ENCODE results near the gene RCAN1.

DNA sequence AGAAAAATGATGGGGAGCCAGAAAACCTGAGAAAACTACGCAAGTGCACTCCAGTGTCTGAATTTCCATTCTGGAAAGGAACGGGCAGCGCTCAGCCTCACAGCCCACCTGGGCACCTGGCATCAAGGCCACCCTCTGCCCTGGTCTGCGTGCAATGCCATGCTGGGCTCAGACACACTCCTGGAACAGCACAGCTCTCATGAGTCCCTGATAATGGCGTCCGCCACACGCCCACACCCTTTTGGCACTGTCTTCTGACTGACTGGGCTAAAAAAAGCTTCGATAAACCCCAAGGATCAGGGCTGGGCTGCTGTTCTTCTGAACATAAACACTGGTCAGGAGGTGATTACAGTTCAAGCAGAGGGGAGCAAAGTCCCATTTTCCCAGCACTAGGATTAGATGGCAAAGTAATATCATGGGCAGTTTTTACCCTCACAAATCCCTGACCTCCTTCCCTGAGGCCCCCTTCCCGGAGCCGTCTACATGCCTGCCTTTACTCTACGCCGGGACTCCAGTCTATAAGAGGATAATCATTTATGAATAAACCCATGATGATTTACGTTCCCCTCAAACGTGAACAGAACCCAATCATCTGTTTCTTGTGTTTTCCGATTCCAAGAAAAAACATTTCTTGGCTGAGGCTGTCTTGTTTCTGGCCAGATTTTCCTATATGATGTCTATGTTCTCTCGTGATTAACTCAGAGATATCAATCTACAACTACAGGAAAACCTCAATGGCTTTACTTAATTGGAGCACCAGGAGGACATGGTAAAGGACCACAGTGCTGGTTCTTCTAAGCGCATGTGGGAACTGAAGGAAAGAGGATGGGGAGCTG, 22.6 kb downstream of the RCAN1 start:
- no peak for TF ChIP-seq POU2F2 (IDR thresholded peaks at IDR 0.05; ENCODE audit: low read depth, low read length)
- TF ChIP-seq SPI1 (IDR thresholded peaks at IDR 0.05; ENCODE audit: low read depth, low read length): no peak
- no peak for TF ChIP-seq TAF1 (IDR thresholded peaks at IDR 0.05; ENCODE audit: low read depth, low read length)
- no peak for TF ChIP-seq POLR2A (IDR thresholded peaks at IDR 0.05; ENCODE audit: low read depth, low read length)

Measured in GM12891 (cell line).